ENCODE measurements around the gene NCOA7. TPM values are rescaled to one million over a fixed set of nuclear protein-coding genes. Genes with fewer than 3 reads are reported as not detected.

Gene NCOA7
- total and polyA plus RNA-seq, 7 experiments from 2014 or later: 12.8 to 55.6 (median 31.9) TPM

- peak overlapping the region in 5 of 10 donors; percentile 26 to 99 (median 86) for H3K4me3 Mint-ChIP-seq
Observed at GRCh38 chr6:125745281-125746018, 45.3 kb upstream of the NCOA7 start.

GRCh38 chr6:125746019-125746414 lies 44.7 kb upstream of the NCOA7 start:
- H3K36me3 ChIP-seq (ENCODE audit: control insufficient read depth in 2 of 3, insufficient read depth in 3 of 3, low read length in 3 of 3): no peaks in the 10 kb centered on the region
- peak overlapping the region; percentile 81 to 99 (median 90) for H3K4me3 Mint-ChIP-seq
- H3K9me3 Mint-ChIP-seq: peaks cover 0 to 2% (median 0%) of the 10 kb centered on the region in 11 donors
- no peaks in the 10 kb centered on the region for H3K36me3 Mint-ChIP-seq
- intact Hi-C loops (cut with micrococcal nuclease): loop anchor here (5.0 to 10.0 kb wide), 5 partner anchors 554 to 1771 kb away; partner anchors contain the start of genes MTCL3 (in 2 of the 2), ECHDC1 (in 1 of the 2) and RNF146 (in 1 of the 2)
- ATAC-seq (no peak), DNase-seq (no peak)
- ChIA-PET POLR2A (interaction anchor here (0.6 to 1.1 kb wide), 4 partner anchors 37 to 169 kb away, joined by 3 to 6 read pairs (median 3); partner anchors contain the start of gene NCOA7), CTCF (interaction anchor here (0.8 to 1.2 kb wide), 3 partner anchors 7 to 435 kb away, joined by 3 to 7 read pairs (median 6); no protein-coding TSS in a partner anchor)
- H3K27ac Mint-ChIP-seq: peak overlapping the region in 6 of 9 donors; percentile 28 to 98 (median 92)
- H3K4me3 ChIP-seq (ENCODE audit: low read length): no peak overlapping the region
- H3K4me1 Mint-ChIP-seq: peaks cover 26 to 39% (median 29%) of the 10 kb centered on the region in 7 donors
- H3K9me3 ChIP-seq (ENCODE audit: control insufficient read depth in 2 of 3, low read length in 3 of 3): no peaks in the 10 kb centered on the region
- peaks cover 27 to 76% (median 39%) of the 10 kb centered on the region in 5 donors for H3K27me3 Mint-ChIP-seq
- H3K4me1 ChIP-seq (ENCODE audit: control insufficient read depth in 2 of 2, insufficient read depth in 2 of 2, low read length in 2 of 2): peaks cover 24 to 34% of the 10 kb centered on the region in 2 donors
- H3K27ac ChIP-seq (ENCODE audit: low read depth, low read length): no peak overlapping the region
- peaks cover 12 to 14% of the 10 kb centered on the region in 2 donors for H3K27me3 ChIP-seq (ENCODE audit: control insufficient read depth in 2 of 2, insufficient read depth in 2 of 2, low read length in 2 of 2)

More at GRCh38 chr6:125745281-125746018, 45.3 kb upstream of the NCOA7 start:
- ChIA-PET CTCF (interaction anchor here (0.8 to 1.2 kb wide), 3 partner anchors 8 to 434 kb away, joined by 3 to 7 read pairs (median 6); no protein-coding TSS in a partner anchor), POLR2A (interaction anchor here (0.6 to 1.1 kb wide), 4 partner anchors 38 to 169 kb away, joined by 3 to 6 read pairs (median 3); partner anchors contain the start of gene NCOA7)
- H3K27me3 Mint-ChIP-seq: peaks cover 26 to 77% (median 35%) of the 10 kb centered on the region in 5 donors
- peaks cover 6 to 8% of the 10 kb centered on the region in 2 donors for H3K27me3 ChIP-seq (ENCODE audit: control insufficient read depth in 2 of 2, insufficient read depth in 2 of 2, low read length in 2 of 2)
- H3K9me3 Mint-ChIP-seq: peaks cover 0 to 2% (median 0%) of the 10 kb centered on the region in 11 donors
- H3K9me3 ChIP-seq (ENCODE audit: control insufficient read depth in 2 of 3, low read length in 3 of 3): no peaks in the 10 kb centered on the region
- peak overlapping the region in 2 of 9 donors; percentile 27 to 28 for H3K27ac Mint-ChIP-seq
- DNase-seq (no peak), ATAC-seq (no peak)
- no peak overlapping the region for H3K4me3 ChIP-seq (ENCODE audit: low read length)
- no peaks in the 10 kb centered on the region for H3K36me3 ChIP-seq (ENCODE audit: control insufficient read depth in 2 of 3, insufficient read depth in 3 of 3, low read length in 3 of 3)
- H3K36me3 Mint-ChIP-seq: no peaks in the 10 kb centered on the region
- no peak overlapping the region for H3K27ac ChIP-seq (ENCODE audit: low read depth, low read length)
- peaks cover 23 to 35% (median 25%) of the 10 kb centered on the region in 7 donors for H3K4me1 Mint-ChIP-seq
- intact Hi-C loops (cut with micrococcal nuclease): loop anchor here (5.0 to 10.0 kb wide), 5 partner anchors 553 to 1772 kb away; partner anchors contain the start of genes MTCL3 (in 2 of the 2), ECHDC1 (in 1 of the 2) and RNF146 (in 1 of the 2)
- peaks cover 22 to 33% of the 10 kb centered on the region in 2 donors for H3K4me1 ChIP-seq (ENCODE audit: control insufficient read depth in 2 of 2, insufficient read depth in 2 of 2, low read length in 2 of 2)

- Mint-ChIP-seq H3K27ac (peak overlapping the region in 8 of 9 donors; percentile 74 to 98 (median 92)), H3K36me3 (no peaks in the 10 kb centered on the region), H3K4me3 (peak overlapping the region; percentile 81 to 99 (median 90)), H3K4me1 (peaks cover 26 to 48% (median 35%) of the 10 kb centered on the region in 7 donors), H3K27me3 (peaks cover 26 to 81% (median 48%) of the 10 kb centered on the region in 5 donors), H3K9me3 (peaks cover 0 to 2% (median 0%) of the 10 kb centered on the region in 11 donors)
- Histone ChIP-seq H3K27me3 (ENCODE audit: control insufficient read depth in 2 of 2, insufficient read depth in 2 of 2, low read length in 2 of 2) (peaks cover 14 to 19% of the 10 kb centered on the region in 2 donors), H3K27ac (ENCODE audit: low read depth, low read length) (peak overlapping the region; percentile 47), H3K4me1 (ENCODE audit: control insufficient read depth in 2 of 2, insufficient read depth in 2 of 2, low read length in 2 of 2) (peaks cover 24 to 34% of the 10 kb centered on the region in 2 donors), H3K9me3 (ENCODE audit: control insufficient read depth in 2 of 3, low read length in 3 of 3) (no peaks in the 10 kb centered on the region), H3K36me3 (ENCODE audit: control insufficient read depth in 2 of 3, insufficient read depth in 3 of 3, low read length in 3 of 3) (no peaks in the 10 kb centered on the region), H3K4me3 (ENCODE audit: low read length) (peak overlapping the region; percentile 72)
- DNase-seq: peak in 8 of 9 donors; percentile 57 to 82 (median 74)
- peak; percentile 69 for ATAC-seq
- ChIA-PET CTCF (no interaction called here), POLR2A (interaction anchor here (0.6 to 3.0 kb wide), 4 partner anchors 34 to 444 kb away, joined by 3 to 19 read pairs (median 14); partner anchors contain the start of genes HDDC2 and NCOA7)
- intact Hi-C loops (cut with micrococcal nuclease): loop anchor here (1.0 to 10.0 kb wide), 7 partner anchors 33 to 1770 kb away; partner anchors contain the start of genes MTCL3 (in 2 of the 2), ECHDC1 (in 1 of the 2), NCOA7 (in 1 of the 2) and RNF146 (in 1 of the 2)
Observed at GRCh38 chr6:125746731-125747588, 43.8 kb upstream of the NCOA7 start.

- peaks cover 19 to 80% (median 53%) of the 10 kb centered on the region in 5 donors for H3K27me3 Mint-ChIP-seq
- POLR2A ChIA-PET: interaction anchor here (0.9 to 3.0 kb wide), 4 partner anchors 13 to 445 kb away, joined by 3 to 19 read pairs (median 14); partner anchors contain the start of genes HDDC2 and NCOA7
- no peaks in the 10 kb centered on the region for H3K36me3 Mint-ChIP-seq
- Histone ChIP-seq H3K4me3 (ENCODE audit: low read length) (peak overlapping the region; percentile 72), H3K4me1 (ENCODE audit: control insufficient read depth in 2 of 2, insufficient read depth in 2 of 2, low read length in 2 of 2) (peaks cover 24 to 34% of the 10 kb centered on the region in 2 donors), H3K27me3 (ENCODE audit: control insufficient read depth in 2 of 2, insufficient read depth in 2 of 2, low read length in 2 of 2) (peaks cover 14 to 19% of the 10 kb centered on the region in 2 donors), H3K9me3 (ENCODE audit: control insufficient read depth in 2 of 3, low read length in 3 of 3) (no peaks in the 10 kb centered on the region), H3K27ac (ENCODE audit: low read depth, low read length) (peak overlapping the region; percentile 47), H3K36me3 (ENCODE audit: control insufficient read depth in 2 of 3, insufficient read depth in 3 of 3, low read length in 3 of 3) (no peaks in the 10 kb centered on the region)
- H3K27ac Mint-ChIP-seq: peak overlapping the region in 7 of 9 donors; percentile 58 to 98 (median 91)
- CTCF ChIA-PET: interaction anchor here (1.3 to 1.5 kb wide), 2 partner anchors 33 to 43 kb away, joined by 4 to 5 read pairs; partner anchors contain the start of gene NCOA7
- ATAC-seq: no peak
- intact Hi-C loops (cut with micrococcal nuclease): loop anchor here (1.0 to 10.0 kb wide), 8 partner anchors 33 to 1770 kb away; partner anchors contain the start of genes MTCL3 (in 2 of the 2), ECHDC1 (in 1 of the 2), HINT3 (in 1 of the 2) and NCOA7 (in 1 of the 2)
- peaks cover 0 to 2% (median 0%) of the 10 kb centered on the region in 11 donors for H3K9me3 Mint-ChIP-seq
- peak; percentile 21 to 42 (median 32) for DNase-seq
- peaks cover 26 to 50% (median 35%) of the 10 kb centered on the region in 7 donors for H3K4me1 Mint-ChIP-seq
- peak overlapping the region; percentile 86 to 99 (median 91) for H3K4me3 Mint-ChIP-seq
Observed at GRCh38 chr6:125747589-125748405, 43.0 kb upstream of the NCOA7 start.
